ENCODE data around the gene NPLOC4. TPM values are rescaled to one million over a fixed set of nuclear protein-coding genes. Genes with fewer than 3 reads are reported as not detected.

NPLOC4 gene
- total and polyA plus RNA-seq, 2 donors (not counting 1 experiment from before 2014, with no cell fraction given): 70.2 to 101 TPM

DNA sequence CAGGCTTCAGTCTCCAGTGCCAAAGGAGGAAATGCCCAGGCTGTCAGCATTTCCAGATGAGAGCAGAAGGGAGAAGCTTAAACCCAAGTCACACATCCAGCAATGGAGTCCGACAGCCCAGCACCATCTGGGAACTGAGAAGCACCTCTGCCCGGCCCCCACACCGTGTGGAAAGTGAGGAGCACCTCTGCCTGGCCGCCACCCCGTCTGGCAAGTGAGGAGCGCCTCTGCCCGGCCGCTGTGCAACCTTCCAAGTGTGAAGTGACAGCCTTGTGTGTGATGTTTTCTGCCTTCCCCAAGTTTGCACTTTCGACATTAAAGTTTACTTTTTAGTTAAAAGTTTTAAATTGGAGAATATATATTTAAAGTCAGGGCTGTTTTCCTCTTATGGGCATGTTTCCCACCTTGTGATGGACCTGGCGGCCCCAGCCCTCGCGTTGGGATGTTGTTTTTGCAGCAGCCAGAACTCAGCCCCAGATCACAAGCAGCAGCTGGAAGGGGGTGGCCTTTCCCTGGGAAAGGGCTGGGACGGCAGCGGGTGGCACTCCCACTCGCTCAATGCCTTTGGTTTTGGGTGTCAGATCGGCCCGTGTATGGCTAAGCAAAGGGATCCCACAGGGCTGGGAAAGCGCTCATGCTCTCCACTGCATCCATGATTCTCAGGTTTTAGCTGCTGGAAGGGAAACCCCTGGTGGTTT, 36.8 kb upstream of the NPLOC4 start:
- Mint-ChIP-seq H3K4me1 (peaks cover 5% of the 10 kb centered on the region), H3K27ac (no peak overlapping the region), H3K9me3 (ENCODE audit: insufficient read depth) (no peaks in the 10 kb centered on the region), H3K27me3 (no peaks in the 10 kb centered on the region), H3K4me3 (no peak overlapping the region)
- H3K27me3 ChIP-seq (replicated peaks in 1 of 4; ENCODE audit: control extremely low read depth in 1 of 4, control insufficient read depth in 3 of 4, insufficient read depth in 4 of 4, low read length in 3 of 4): no peaks in the 10 kb centered on the region
- no peak for ATAC-seq (ENCODE audit: low read depth)
- no peaks in the 10 kb centered on the region for H3K9me3 ChIP-seq (ENCODE audit: control extremely low read depth in 1 of 3, control insufficient read depth in 2 of 3, insufficient read depth in 1 of 3, low read length in 2 of 3)
- peaks cover 15% of the 10 kb centered on the region for H3K79me2 ChIP-seq (ENCODE audit: control insufficient read depth, insufficient read depth, low read length)
- H3K9ac ChIP-seq (ENCODE audit: low read length): no peak overlapping the region
- H3K4me3 ChIP-seq (ENCODE audit: control extremely low read depth in 1 of 5, extremely low read depth in 1 of 5, insufficient read depth in 1 of 5, low read depth in 2 of 5, low read length in 4 of 5): no peak overlapping the region
- peaks cover 0 to 46% of the 10 kb centered on the region in 2 experiments for H3K36me3 ChIP-seq (replicated peaks in 1 of 2; ENCODE audit: control extremely low read depth in 1 of 2, control insufficient read depth in 1 of 2, extremely low read depth in 1 of 2, insufficient read depth in 2 of 2, low read length in 1 of 2)
- peaks cover 13% of the 10 kb centered on the region for H4K20me1 ChIP-seq (ENCODE audit: control insufficient read depth, insufficient read depth, low read length, poor library complexity, severe bottlenecking)
- no peak overlapping the region for H3K27ac ChIP-seq (ENCODE audit: low read length in 2 of 2)
- no peak overlapping the region for H2AFZ ChIP-seq (ENCODE audit: insufficient read depth, low read depth, low read length, poor library complexity, severe bottlenecking)
- intact Hi-C loops (cut with micrococcal nuclease): no loop called here
- TF ChIP-seq EZH2 (IDR thresholded peaks at IDR 0.05; ENCODE audit: borderline replicate concordance, insufficient read depth, low read depth, low read length, poor library complexity, severe bottlenecking): no peak
- TF ChIP-seq, protein P1, sequence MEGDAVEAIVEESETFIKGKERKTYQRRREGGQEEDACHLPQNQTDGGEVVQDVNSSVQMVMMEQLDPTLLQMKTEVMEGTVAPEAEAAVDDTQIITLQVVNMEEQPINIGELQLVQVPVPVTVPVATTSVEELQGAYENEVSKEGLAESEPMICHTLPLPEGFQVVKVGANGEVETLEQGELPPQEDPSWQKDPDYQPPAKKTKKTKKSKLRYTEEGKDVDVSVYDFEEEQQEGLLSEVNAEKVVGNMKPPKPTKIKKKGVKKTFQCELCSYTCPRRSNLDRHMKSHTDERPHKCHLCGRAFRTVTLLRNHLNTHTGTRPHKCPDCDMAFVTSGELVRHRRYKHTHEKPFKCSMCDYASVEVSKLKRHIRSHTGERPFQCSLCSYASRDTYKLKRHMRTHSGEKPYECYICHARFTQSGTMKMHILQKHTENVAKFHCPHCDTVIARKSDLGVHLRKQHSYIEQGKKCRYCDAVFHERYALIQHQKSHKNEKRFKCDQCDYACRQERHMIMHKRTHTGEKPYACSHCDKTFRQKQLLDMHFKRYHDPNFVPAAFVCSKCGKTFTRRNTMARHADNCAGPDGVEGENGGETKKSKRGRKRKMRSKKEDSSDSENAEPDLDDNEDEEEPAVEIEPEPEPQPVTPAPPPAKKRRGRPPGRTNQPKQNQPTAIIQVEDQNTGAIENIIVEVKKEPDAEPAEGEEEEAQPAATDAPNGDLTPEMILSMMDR (IDR thresholded peaks at IDR 0.05): no peak
- no peak for DNase-seq
- ChIA-PET CTCF (no interaction called here), POLR2A (no interaction called here)
- WGBS (ENCODE audit: insufficient coverage): 85% methylated on average over 17 of the region's 18 CpGs
- no peaks in the 10 kb centered on the region for H3K4me1 ChIP-seq (ENCODE audit: control insufficient read depth in 2 of 2, insufficient read depth in 2 of 2, low read length in 2 of 2)
- H3K4me2 ChIP-seq (replicated peaks; ENCODE audit: low read depth, low read length, poor library complexity, severe bottlenecking): no peak overlapping the region

DNA sequence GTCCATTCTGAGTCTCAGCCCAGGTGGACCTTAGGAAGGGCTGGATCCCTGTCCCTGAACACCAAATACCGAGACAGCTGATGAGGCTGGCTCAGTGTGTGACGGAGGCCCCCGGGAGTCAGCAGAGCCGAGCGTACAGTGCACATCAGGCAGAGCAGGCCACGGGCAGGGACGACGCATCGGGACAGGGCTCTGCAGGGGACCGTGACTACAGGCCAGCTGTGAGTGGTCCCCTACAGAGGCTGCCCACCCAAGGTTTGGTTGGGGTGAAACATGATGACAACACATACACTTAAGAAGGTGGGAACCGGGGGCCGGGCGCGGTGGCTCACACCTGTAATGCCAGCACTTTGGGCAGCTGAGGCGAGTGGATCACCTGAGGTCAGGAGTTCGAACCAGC, 36.0 kb upstream of the NPLOC4 start:
- H3K4me1 ChIP-seq (ENCODE audit: control insufficient read depth in 2 of 2, insufficient read depth in 2 of 2, low read length in 2 of 2): peaks cover 4% of the 10 kb centered on the region in 2 donors
- H3K4me1 Mint-ChIP-seq: peaks cover 10% of the 10 kb centered on the region
- no peaks in the 10 kb centered on the region for H3K27me3 ChIP-seq (replicated peaks in 1 of 4; ENCODE audit: control extremely low read depth in 1 of 4, control insufficient read depth in 3 of 4, insufficient read depth in 4 of 4, low read length in 3 of 4)
- ChIA-PET POLR2A (no interaction called here), CTCF (no interaction called here)
- H3K27me3 Mint-ChIP-seq: no peaks in the 10 kb centered on the region
- intact Hi-C loops (cut with micrococcal nuclease): no loop called here
- H3K27ac ChIP-seq (ENCODE audit: low read length in 2 of 2): no peak overlapping the region
- peaks cover 0 to 50% of the 10 kb centered on the region in 2 experiments for H3K36me3 ChIP-seq (replicated peaks in 1 of 2; ENCODE audit: control extremely low read depth in 1 of 2, control insufficient read depth in 1 of 2, extremely low read depth in 1 of 2, insufficient read depth in 2 of 2, low read length in 1 of 2)
- TF ChIP-seq EZH2 (IDR thresholded peaks at IDR 0.05; ENCODE audit: borderline replicate concordance, insufficient read depth, low read depth, low read length, poor library complexity, severe bottlenecking): no peak
- TF ChIP-seq, protein P1 (IDR thresholded peaks at IDR 0.05): no peak
- H3K27ac Mint-ChIP-seq: no peak overlapping the region
- no peak for ATAC-seq (ENCODE audit: low read depth)
- H3K9ac ChIP-seq (ENCODE audit: low read length): no peak overlapping the region
- no peak overlapping the region for H3K4me3 ChIP-seq (ENCODE audit: control extremely low read depth in 1 of 5, extremely low read depth in 1 of 5, insufficient read depth in 1 of 5, low read depth in 2 of 5, low read length in 4 of 5)
- H3K79me2 ChIP-seq (ENCODE audit: control insufficient read depth, insufficient read depth, low read length): peaks cover 22% of the 10 kb centered on the region
- no peak overlapping the region for H3K4me3 Mint-ChIP-seq
- H3K9me3 ChIP-seq (ENCODE audit: control extremely low read depth in 1 of 3, control insufficient read depth in 2 of 3, insufficient read depth in 1 of 3, low read length in 2 of 3): no peaks in the 10 kb centered on the region
- H4K20me1 ChIP-seq (ENCODE audit: control insufficient read depth, insufficient read depth, low read length, poor library complexity, severe bottlenecking): peaks cover 13% of the 10 kb centered on the region
- no peak overlapping the region for H3K4me2 ChIP-seq (replicated peaks; ENCODE audit: low read depth, low read length, poor library complexity, severe bottlenecking)
- DNase-seq: no peak
- H3K9me3 Mint-ChIP-seq (ENCODE audit: insufficient read depth): no peaks in the 10 kb centered on the region
- H2AFZ ChIP-seq (ENCODE audit: insufficient read depth, low read depth, low read length, poor library complexity, severe bottlenecking): no peak overlapping the region
- WGBS (ENCODE audit: insufficient coverage): 91% methylated on average over 10 of the region's 16 CpGs
